GM18951 (cell line): ENCODE measurements around the gene KLHDC3.

Experiments
- POLR2A ChIP-seq: IDR thresholded peaks from 4 replicates; pipeline ENCODE4 v1.6.1; 2011; ENCODE audit warnings: mild to moderate bottlenecking; ENCODE audit not compliant: insufficient read length, insufficient read depth; ENCODE audit errors: extremely low read depth
- in situ Hi-C: fragments of 300-500 bp; cut with MboI; formaldehyde crosslinking; loops from one replicate; pipeline ENCODE4 v1.12.0; 2022; ENCODE audit warnings: low sequenced_read_pairs, mixed read lengths, inconsistent platforms; ENCODE audit not compliant: unreplicated experiment

KLHDC3 gene

GRCh38 chr6:43047998-43048397 is 33.9 kb downstream of the KLHDC3 start:
- no peak for TF ChIP-seq POLR2A
- in situ Hi-C loops: no loop called here

- in situ Hi-C loops: no loop called here
- TF ChIP-seq POLR2A: no peak
These were observed 36.9 kb downstream of the KLHDC3 start for GRCh38 chr6:43050981-43051380.

DNA sequence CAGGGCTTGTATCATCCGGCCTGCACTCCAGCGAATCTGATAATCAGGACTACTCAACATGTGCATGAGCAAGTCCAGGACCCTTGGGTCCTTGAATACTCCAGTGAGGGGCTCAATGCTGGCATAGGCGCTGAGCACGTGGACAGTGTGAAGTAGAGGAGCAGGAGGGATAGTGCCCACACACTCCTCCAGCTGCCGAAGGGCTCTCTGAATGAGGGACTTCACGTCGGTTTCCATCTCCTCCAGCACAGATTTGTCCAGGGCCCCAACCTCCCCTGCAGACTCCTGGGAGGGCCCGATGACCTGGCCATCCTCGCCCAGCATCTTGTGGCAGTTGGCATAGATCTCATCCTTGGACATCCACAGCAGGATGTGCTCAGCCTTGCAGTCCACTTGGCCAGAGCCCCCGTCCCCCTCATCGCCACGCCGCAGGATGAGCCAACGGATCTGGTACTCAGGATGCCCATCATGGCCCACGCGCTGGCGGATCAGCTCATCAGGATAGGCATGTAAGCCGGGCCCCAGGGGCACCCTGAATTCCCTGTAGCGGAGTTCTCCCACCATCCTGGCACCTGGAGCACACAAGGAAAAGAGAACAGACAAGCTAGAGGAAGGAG is 38.3 kb downstream of the KLHDC3 start:
- no peak for TF ChIP-seq POLR2A
- in situ Hi-C loops: no loop called here

- in situ Hi-C loops: no loop called here
- TF ChIP-seq POLR2A: no peak
These were observed 38.9 kb downstream of the KLHDC3 start for GRCh38 chr6:43052842-43053544.

- in situ Hi-C loops: no loop called here
- peak; percentile 96 for TF ChIP-seq POLR2A
These were observed 39.6 kb downstream of the KLHDC3 start, which contains the start of gene CUL7 for GRCh38 chr6:43053545-43054205. CUL7 (minus strand) TSS chr6:43053851; CDS start chr6:43052788, 1,063 bp downstream.

DNA sequence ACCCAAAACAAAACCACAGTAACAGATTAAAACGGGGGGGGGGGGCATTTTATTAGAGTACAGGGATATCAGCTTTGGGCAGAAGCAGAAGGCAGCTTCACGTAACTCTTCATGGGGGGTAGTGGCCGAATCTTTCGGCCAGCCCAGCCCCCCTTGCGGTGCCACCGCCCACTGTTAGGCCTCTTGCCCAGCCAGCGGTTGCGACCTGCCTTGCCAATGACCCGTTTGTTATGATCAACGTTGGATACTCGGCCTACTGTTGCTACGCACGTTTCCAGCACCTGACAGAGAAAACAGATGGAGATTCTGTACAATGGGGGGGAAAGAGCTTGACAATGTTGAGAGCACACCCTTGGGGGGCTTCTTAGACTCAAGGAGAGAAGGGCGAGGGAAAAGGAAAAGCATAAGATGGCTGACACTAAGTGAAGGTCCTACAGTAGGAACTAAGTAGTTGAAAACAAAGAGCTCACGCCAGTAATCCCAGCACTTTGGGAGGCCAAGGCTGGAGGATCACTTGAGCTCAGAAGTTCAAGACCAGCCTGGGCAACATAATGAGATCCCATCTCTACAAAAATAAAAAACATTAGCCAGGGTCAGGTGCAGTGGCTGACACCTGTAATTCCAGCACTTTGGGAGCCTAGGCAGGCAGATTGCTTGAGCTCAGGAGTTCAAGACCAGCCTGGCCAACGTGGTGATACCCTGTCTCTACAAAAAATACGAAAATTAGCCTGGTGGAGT is 40.3 kb downstream of the KLHDC3 start:
- in situ Hi-C loops: no loop called here
- no peak for TF ChIP-seq POLR2A

DNA sequence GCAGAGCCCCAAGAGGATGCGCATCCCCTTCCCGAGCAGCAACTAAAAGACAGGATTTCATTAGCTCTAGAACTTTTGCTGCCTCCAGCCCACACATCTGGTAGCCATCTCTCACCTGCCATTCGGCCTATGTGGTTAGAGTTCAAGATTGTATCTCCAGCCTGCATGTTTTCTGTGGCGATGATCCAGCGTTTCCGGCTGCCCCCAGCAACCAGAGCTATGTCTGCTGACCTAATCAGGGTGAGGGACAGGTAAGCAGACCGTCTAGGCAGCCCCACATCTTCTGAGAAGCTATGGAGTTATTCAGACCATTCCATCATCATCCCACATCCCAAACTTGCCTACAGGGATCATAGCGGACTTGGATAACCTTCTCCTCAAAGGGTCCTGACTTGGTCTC is 41.9 kb downstream of the KLHDC3 start:
- in situ Hi-C loops: no loop called here
- no peak for TF ChIP-seq POLR2A

- in situ Hi-C loops: no loop called here
- no peak for TF ChIP-seq POLR2A
These were observed 44.5 kb downstream of the KLHDC3 start for GRCh38 chr6:43058531-43058930.

GRCh38 chr6:43059168-43060033 is 45.4 kb downstream of the KLHDC3 start, which contains the start of the genes KLC4 and MRPL2:
KLC4 (plus strand) TSS chr6:43059631; CDS start chr6:43061336, 1,705 bp downstream.
MRPL2 (minus strand) TSS chr6:43059434; CDS start chr6:43059381, 53 bp downstream.
- peak; percentile 92 for TF ChIP-seq POLR2A
- in situ Hi-C loops: no loop called here

DNA sequence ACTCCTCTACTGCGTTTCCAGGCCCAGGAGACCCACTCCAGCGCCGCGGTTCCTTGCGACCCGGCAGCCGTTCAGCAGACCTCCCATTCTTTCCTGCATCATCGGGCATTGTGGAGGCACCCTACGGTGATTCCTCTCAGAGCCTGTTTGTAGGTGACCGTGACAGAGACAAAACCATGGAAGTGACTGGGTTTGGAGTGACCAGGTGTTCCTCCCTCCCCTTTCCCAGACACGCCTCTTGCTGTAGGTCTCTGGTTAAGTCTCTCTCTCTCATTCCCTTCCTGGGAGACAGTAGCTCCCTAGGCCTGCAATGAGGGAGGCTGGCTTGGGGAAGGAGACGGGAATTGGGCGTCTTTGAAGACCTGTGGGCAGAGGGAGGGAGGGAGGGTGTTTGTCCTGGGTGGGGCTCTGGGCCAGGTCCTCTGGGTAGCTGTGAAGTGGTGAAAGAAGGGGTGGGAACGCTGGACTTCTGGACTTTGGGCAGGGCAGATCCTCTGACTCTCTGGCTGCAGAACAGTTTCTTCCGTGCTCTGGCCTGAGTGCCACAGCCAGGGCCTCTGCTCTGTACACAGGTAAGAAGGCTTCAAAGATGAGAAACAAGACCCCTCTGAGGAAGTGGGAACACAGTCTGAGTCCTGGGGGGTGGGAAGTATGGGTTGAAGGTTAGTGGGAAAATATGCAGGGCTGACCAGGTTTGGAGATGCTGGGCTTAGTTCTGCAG is 46.1 kb downstream of the KLHDC3 start:
- TF ChIP-seq POLR2A: no peak
- in situ Hi-C loops: no loop called here

- no peak for TF ChIP-seq POLR2A
- in situ Hi-C loops: no loop called here
These were observed 46.9 kb downstream of the KLHDC3 start for GRCh38 chr6:43060755-43061633.
